Measurements from ENCODE around the gene POLR3C.
A peak's percentile ranks its signal among the peaks of the same experiment; 100 is the strongest.

POLR3C gene

GRCh38 chr1:145871994-145872924, 48.3 kb downstream of the POLR3C start:
- DNase-seq (ENCODE audit: low read depth in 2 of 2) = peak; percentile 10 to 30

- no peak for DNase-seq (ENCODE audit: low read depth in 2 of 2)
These were observed 50.6 kb downstream of the POLR3C start for GRCh38 chr1:145874646-145875045.

GRCh38 chr1:145877923-145878486, 54.0 kb downstream of the POLR3C start:
- no peak for DNase-seq (ENCODE audit: low read depth in 2 of 2)

GRCh38 chr1:145878724-145879123, 54.7 kb downstream of the POLR3C start:
- no peak for DNase-seq (ENCODE audit: low read depth in 2 of 2)

GRCh38 chr1:145879775-145880174, 55.8 kb downstream of the POLR3C start:
- DNase-seq (ENCODE audit: low read depth in 2 of 2) = no peak

GRCh38 chr1:145884675-145885074, 60.7 kb downstream of the POLR3C start:
- no peak for DNase-seq (ENCODE audit: low read depth in 2 of 2)

GRCh38 chr1:145885738-145886287, 61.8 kb downstream of the POLR3C start, which contains the start of gene ANKRD35:
ANKRD35 (minus strand) TSS chr1:145885866; CDS start chr1:145885758, 108 bp downstream.
- peak; percentile 67 to 90 for DNase-seq (ENCODE audit: low read depth in 2 of 2)

GRCh38 chr1:145886390-145886789, 62.4 kb downstream of the POLR3C start:
- DNase-seq (ENCODE audit: low read depth in 2 of 2) = no peak

- no peak for DNase-seq (ENCODE audit: low read depth in 2 of 2)
These were observed 62.8 kb downstream of the POLR3C start for GRCh38 chr1:145886816-145887215.

GRCh38 chr1:145887631-145888030, 63.6 kb downstream of the POLR3C start:
- DNase-seq (ENCODE audit: low read depth in 2 of 2) = no peak

GRCh38 chr1:145889722-145890121, 65.7 kb downstream of the POLR3C start:
- DNase-seq (ENCODE audit: low read depth in 2 of 2) = no peak

- DNase-seq (ENCODE audit: low read depth in 2 of 2) = no peak
These were observed 67.1 kb downstream of the POLR3C start for GRCh38 chr1:145891143-145891542.

- DNase-seq (ENCODE audit: low read depth in 2 of 2) = peak; percentile 14 to 52
These were observed 67.8 kb downstream of the POLR3C start for GRCh38 chr1:145891587-145892485.

GRCh38 chr1:145892486-145893087, 68.6 kb downstream of the POLR3C start:
- DNase-seq (ENCODE audit: low read depth in 2 of 2) = no peak

GRCh38 chr1:145893306-145894055, 69.5 kb downstream of the POLR3C start:
- no peak for DNase-seq (ENCODE audit: low read depth in 2 of 2)

All from stimulated activated CD4-positive, alpha-beta T cell treated with anti-CD3 and anti-CD28 coated beads, Interleukin-12 subunit alpha, Interleukin-12 subunit beta, amount 100 ng/mL, for 24 hours (primary cell).